Measurements from ENCODE around the gene RBM27.

- TF ChIP-seq POLR2A (IDR thresholded peaks at IDR 0.05) (no peak), CTCF (IDR thresholded peaks at IDR 0.05) (no peak), POLR2AphosphoS5 (IDR thresholded peaks at IDR 0.05) (no peak), EP300 (IDR thresholded peaks at IDR 0.05) (no peak)
These were observed 9.9 kb downstream of the RBM27 start for GRCh38 chr5:146213210-146213826.
